IgD-negative memory B cell (primary cell): ENCODE data around the gene PCSK5. TPM values are rescaled to one million over a fixed set of nuclear protein-coding genes. Genes with fewer than 3 reads are reported as not detected.
"Not testable (repeated sequence)": the region's sequence is repeated elsewhere in the genome, so short reads cannot be mapped to it uniquely, and the experiment has no call there.

Experiments used
- H3K27ac Mint-ChIP-seq, 3 donors: one replicate each; pipeline ENCODE4 v1.8.0; 2020 to 2022; ENCODE audit warnings: mild to moderate bottlenecking in 3 of 3, mixed read lengths in 3 of 3, moderate library complexity in 1 of 3
- H3K27me3 Mint-ChIP-seq: one replicate; pipeline ENCODE4 v1.8.0; 2021; ENCODE audit warnings: mixed read lengths
- H3K36me3 Mint-ChIP-seq: one replicate; pipeline ENCODE4 v1.8.0; 2020; ENCODE audit warnings: mild to moderate bottlenecking, mixed read lengths
- H3K4me1 Mint-ChIP-seq, 3 donors: one replicate each; pipeline ENCODE4 v1.8.0; 2020 to 2022; ENCODE audit warnings: mixed read lengths in 3 of 3, mild to moderate bottlenecking in 1 of 3
- H3K4me3 Mint-ChIP-seq, 4 donors: one replicate each; pipeline ENCODE4 v1.8.0; 2020 to 2022; ENCODE audit warnings: mild to moderate bottlenecking in 4 of 4, mixed read lengths in 4 of 4, moderate library complexity in 3 of 4
- H3K9me3 Mint-ChIP-seq, 3 donors: one replicate each; pipeline ENCODE4 v1.8.0; 2020 to 2021; ENCODE audit warnings: mixed read lengths in 3 of 3, mild to moderate bottlenecking in 1 of 3
- polyA plus RNA-seq: library from polyadenylated mRNA; unstranded; fragments of 300-500 nt; fragmentation: Illumina TruSeq; gene quantifications from one replicate; pipeline ENCODE4 v1.2.3, GENCODE V29; 2021

PCSK5 gene
- polyA plus RNA-seq, 1 donor from 2014 or later: 0.18 TPM

- Mint-ChIP-seq H3K36me3 (no peaks in the 10 kb centered on the region), H3K4me3 (no peak overlapping the region), H3K9me3 (no peaks in the 10 kb centered on the region), H3K27ac (no peak overlapping the region), H3K27me3 (peaks cover 9% of the 10 kb centered on the region), H3K4me1 (no peaks in the 10 kb centered on the region)
Measured at GRCh38 chr9:76302947-76303550, 412.6 kb downstream of the PCSK5 start.

GRCh38 chr9:76307047-76307446 is 416.6 kb downstream of the PCSK5 start:
- peaks cover 11% of the 10 kb centered on the region for H3K27me3 Mint-ChIP-seq
- H3K4me3 Mint-ChIP-seq, H3K27ac Mint-ChIP-seq, H3K9me3 Mint-ChIP-seq, H3K4me1 Mint-ChIP-seq, H3K36me3 Mint-ChIP-seq: not testable (repeated sequence)

- peaks cover 11% of the 10 kb centered on the region for H3K27me3 Mint-ChIP-seq
- no peaks in the 10 kb centered on the region for H3K4me1 Mint-ChIP-seq
- no peaks in the 10 kb centered on the region for H3K36me3 Mint-ChIP-seq
- H3K27ac Mint-ChIP-seq: no peak overlapping the region
- H3K9me3 Mint-ChIP-seq: no peaks in the 10 kb centered on the region
- no peak overlapping the region for H3K4me3 Mint-ChIP-seq
Measured at GRCh38 chr9:76310577-76310976, 420.1 kb downstream of the PCSK5 start.

- no peaks in the 10 kb centered on the region for H3K9me3 Mint-ChIP-seq
- no peak overlapping the region for H3K4me3 Mint-ChIP-seq
- no peaks in the 10 kb centered on the region for H3K36me3 Mint-ChIP-seq
- H3K4me1 Mint-ChIP-seq: no peaks in the 10 kb centered on the region
- H3K27me3 Mint-ChIP-seq: peaks cover 11% of the 10 kb centered on the region
- H3K27ac Mint-ChIP-seq: no peak overlapping the region
Measured at GRCh38 chr9:76310991-76311390, 420.5 kb downstream of the PCSK5 start.

GRCh38 chr9:76311537-76311936 is 421.1 kb downstream of the PCSK5 start:
- Mint-ChIP-seq H3K27ac (no peak overlapping the region), H3K27me3 (peaks cover 13% of the 10 kb centered on the region), H3K4me3 (no peak overlapping the region), H3K36me3 (no peaks in the 10 kb centered on the region), H3K9me3 (no peaks in the 10 kb centered on the region), H3K4me1 (no peaks in the 10 kb centered on the region)

GRCh38 chr9:76313771-76314170 is 423.3 kb downstream of the PCSK5 start:
- H3K9me3 Mint-ChIP-seq: no peaks in the 10 kb centered on the region

GRCh38 chr9:76314321-76314720 is 423.8 kb downstream of the PCSK5 start:
- Mint-ChIP-seq H3K27me3 (peaks cover 3% of the 10 kb centered on the region), H3K36me3 (no peaks in the 10 kb centered on the region), H3K27ac (no peak overlapping the region), H3K9me3 (no peaks in the 10 kb centered on the region), H3K4me3 (no peak overlapping the region), H3K4me1 (no peaks in the 10 kb centered on the region)

More at GRCh38 chr9:76313771-76314170, 423.3 kb downstream of the PCSK5 start:
- Mint-ChIP-seq H3K4me1 (no peaks in the 10 kb centered on the region), H3K36me3 (no peaks in the 10 kb centered on the region), H3K27ac (no peak overlapping the region), H3K4me3 (no peak overlapping the region), H3K27me3 (peaks cover 3% of the 10 kb centered on the region)

GRCh38 chr9:76316069-76316468 is 425.6 kb downstream of the PCSK5 start:
- Mint-ChIP-seq H3K4me1 (no peaks in the 10 kb centered on the region), H3K9me3 (no peaks in the 10 kb centered on the region), H3K4me3 (no peak overlapping the region), H3K36me3 (no peaks in the 10 kb centered on the region), H3K27me3 (peaks cover 2% of the 10 kb centered on the region), H3K27ac (no peak overlapping the region)

GRCh38 chr9:76319466-76319865 is 429.0 kb downstream of the PCSK5 start:
- not testable (repeated sequence) for H3K36me3 Mint-ChIP-seq, H3K27ac Mint-ChIP-seq, H3K4me3 Mint-ChIP-seq, H3K4me1 Mint-ChIP-seq, H3K27me3 Mint-ChIP-seq, H3K9me3 Mint-ChIP-seq

GRCh38 chr9:76321195-76321828 is 430.8 kb downstream of the PCSK5 start:
- peaks cover 5% of the 10 kb centered on the region for H3K27me3 Mint-ChIP-seq
- peaks cover 0 to 2% (median 0%) of the 10 kb centered on the region in 3 donors for H3K9me3 Mint-ChIP-seq
- no peak overlapping the region for H3K4me3 Mint-ChIP-seq
- no peaks in the 10 kb centered on the region for H3K36me3 Mint-ChIP-seq
- no peaks in the 10 kb centered on the region for H3K4me1 Mint-ChIP-seq
- no peak overlapping the region for H3K27ac Mint-ChIP-seq

GRCh38 chr9:76322810-76323209 is 432.3 kb downstream of the PCSK5 start:
- Mint-ChIP-seq H3K9me3 (peaks cover 0 to 2% (median 0%) of the 10 kb centered on the region in 3 donors), H3K4me1 (no peaks in the 10 kb centered on the region), H3K4me3 (no peak overlapping the region), H3K27me3 (peaks cover 5% of the 10 kb centered on the region), H3K36me3 (no peaks in the 10 kb centered on the region), H3K27ac (no peak overlapping the region)

- H3K9me3 Mint-ChIP-seq: peaks cover 0 to 2% (median 0%) of the 10 kb centered on the region in 3 donors
- H3K27ac Mint-ChIP-seq: no peak overlapping the region
- no peaks in the 10 kb centered on the region for H3K4me1 Mint-ChIP-seq
- no peak overlapping the region for H3K4me3 Mint-ChIP-seq
- no peaks in the 10 kb centered on the region for H3K36me3 Mint-ChIP-seq
- peaks cover 6% of the 10 kb centered on the region for H3K27me3 Mint-ChIP-seq
Measured at GRCh38 chr9:76323490-76323889, 433.0 kb downstream of the PCSK5 start.

GRCh38 chr9:76324030-76324429 is 433.6 kb downstream of the PCSK5 start:
- H3K9me3 Mint-ChIP-seq, H3K4me1 Mint-ChIP-seq: not testable (repeated sequence)

GRCh38 chr9:76330034-76330433 is 439.6 kb downstream of the PCSK5 start:
- H3K27me3 Mint-ChIP-seq: peaks cover 3% of the 10 kb centered on the region
- H3K36me3 Mint-ChIP-seq: no peaks in the 10 kb centered on the region
- H3K9me3 Mint-ChIP-seq: peaks cover 0 to 5% (median 0%) of the 10 kb centered on the region in 3 donors

More at GRCh38 chr9:76324030-76324429, 433.6 kb downstream of the PCSK5 start:
- H3K27ac Mint-ChIP-seq, H3K36me3 Mint-ChIP-seq, H3K4me3 Mint-ChIP-seq, H3K27me3 Mint-ChIP-seq: not testable (repeated sequence)

GRCh38 chr9:76333388-76333787 is 442.9 kb downstream of the PCSK5 start:
- H3K27me3 Mint-ChIP-seq: peaks cover 4% of the 10 kb centered on the region
- H3K4me1 Mint-ChIP-seq: no peaks in the 10 kb centered on the region
- no peak overlapping the region for H3K4me3 Mint-ChIP-seq
- no peak overlapping the region for H3K27ac Mint-ChIP-seq
- no peaks in the 10 kb centered on the region for H3K36me3 Mint-ChIP-seq
- H3K9me3 Mint-ChIP-seq: peaks cover 0 to 5% (median 0%) of the 10 kb centered on the region in 3 donors

More at GRCh38 chr9:76330034-76330433, 439.6 kb downstream of the PCSK5 start:
- Mint-ChIP-seq H3K27ac (no peak overlapping the region), H3K4me1 (no peaks in the 10 kb centered on the region), H3K4me3 (no peak overlapping the region)

GRCh38 chr9:76333964-76334363 is 443.5 kb downstream of the PCSK5 start:
- Mint-ChIP-seq H3K4me1 (peaks cover 0 to 2% (median 0%) of the 10 kb centered on the region in 3 donors), H3K27me3 (peaks cover 3% of the 10 kb centered on the region), H3K27ac (no peak overlapping the region), H3K36me3 (no peaks in the 10 kb centered on the region), H3K9me3 (peaks cover 0 to 5% (median 0%) of the 10 kb centered on the region in 3 donors), H3K4me3 (no peak overlapping the region)
